Keratinocyte (primary cell): ENCODE results near the gene BTLA.

Source experiments
- CTCF ChIP-seq, 3 experiments: IDR thresholded peaks in 1 of 3; conservative IDR thresholded peaks in 1 of 3; optimal IDR thresholded peaks in 1 of 3; 2 replicates in 2 of 3; 3 replicates in 1 of 3; pipeline versions ENCODE3 to v1.5.1; 2011; ENCODE audit warnings: low read length in 3 of 3, mild to moderate bottlenecking in 3 of 3, moderate library complexity in 2 of 3, control low read depth in 1 of 3, inconsistent platforms in 1 of 3; ENCODE audit not compliant: insufficient read depth in 2 of 3; ENCODE audit errors: extremely low read depth in 1 of 3
- EZH2 ChIP-seq: IDR thresholded peaks from one replicate; pipeline ENCODE4 v1.6.1; 2012; ENCODE audit warnings: inconsistent platforms, mild to moderate bottlenecking, low read length, moderate library complexity

GRCh38 chr3:112445839-112446238 is 53.4 kb downstream of the BTLA start:
- TF ChIP-seq CTCF (optimal IDR thresholded peaks at IDR 0.05 in 1 of 3, IDR thresholded peaks at IDR 0.05 in 1 of 3, conservative IDR thresholded peaks at IDR 0.05 in 1 of 3; ENCODE audit: extremely low read depth in 1 of 3, insufficient read depth in 2 of 3, low read length in 3 of 3) (no peak), EZH2 (no peak)
